IMR-90 (cell line): ENCODE results near the gene ADCY2. TPM values are rescaled to one million over a fixed set of nuclear protein-coding genes. Genes with fewer than 3 reads are reported as not detected.

ENCODE experiments used
- ATAC-seq: fragments of 200-7000 bp; cut with Tn5 transposase; 2 replicates; pipeline ENCODE4 v1.9.1; 2020; ENCODE audit warnings: low read depth, mild to moderate bottlenecking, moderate library complexity
- BruUV-seq: library from RNA; stranded (reverse); fragments of 400-500 nt; replicated peaks from 2 replicates; lab custom pipeline; 2021; lab: Mats Ljungman, UMichigan
- CTCF ChIA-PET: fragments of 300-600 bp; formaldehyde crosslinking; extraction: SDS; loops from one replicate; lab custom pipeline; 2021; ENCODE audit warnings: antibody characterized with exemption; lab: Yijun Ruan, JAX
- POLR2A ChIA-PET: fragments of 300-600 bp; sonication (Branson Sonifier 250); formaldehyde crosslinking; loops from one replicate; lab custom pipeline; 2022; ENCODE audit warnings: antibody characterized with exemption; ENCODE audit not compliant: unreplicated experiment; lab: Charles Lee
- DNase-seq: peaks from one replicate; pipeline ENCODE4 v3.0.0; 2013
- H2AFZ ChIP-seq: replicated peaks from 2 replicates; pipeline ENCODE3; 2013; ENCODE audit warnings: low read length, mild to moderate bottlenecking; ENCODE audit not compliant: poor library complexity
- H2AK5ac ChIP-seq: 2 replicates; pipeline ENCODE4 v1.6.1; 2013; ENCODE audit warnings: low read depth, low read length, inconsistent platforms
- H2AK9ac ChIP-seq: replicated peaks from 2 replicates; pipeline ENCODE3; 2013; ENCODE audit warnings: mild to moderate bottlenecking, low read depth, low read length, moderate library complexity; ENCODE audit not compliant: poor library complexity
- H2BK120ac ChIP-seq: 2 replicates; pipeline ENCODE4 v1.6.1; 2013; ENCODE audit warnings: low read depth, low read length, inconsistent platforms
- H2BK15ac ChIP-seq: 3 replicates; pipeline ENCODE4 v1.6.1; 2013; ENCODE audit warnings: low read depth, low read length, inconsistent platforms
- H2BK20ac ChIP-seq: 2 replicates; pipeline ENCODE4 v1.6.1; 2013; ENCODE audit warnings: low read depth, mild to moderate bottlenecking, inconsistent platforms, low read length, moderate library complexity
- H2BK5ac ChIP-seq: 2 replicates; pipeline ENCODE4 v1.6.1; 2013; ENCODE audit warnings: mild to moderate bottlenecking, low read depth, low read length, inconsistent platforms; ENCODE audit not compliant: poor library complexity, severe bottlenecking
- H3K14ac ChIP-seq: replicated peaks from 2 replicates; pipeline ENCODE4 v1.6.1; 2013; ENCODE audit warnings: low read depth, low read length, inconsistent platforms
- H3K18ac ChIP-seq: 2 replicates; pipeline ENCODE4 v1.6.1; 2013; ENCODE audit warnings: low read depth, low read length, control low read depth
- H3K23ac ChIP-seq: 2 replicates; pipeline ENCODE4 v1.6.1; 2013; ENCODE audit warnings: low read depth, low read length, inconsistent platforms
- H3K27ac ChIP-seq: 2 replicates; pipeline ENCODE4 v1.5.1; 2013; ENCODE audit warnings: mild to moderate bottlenecking, control low read depth, low read length; ENCODE audit not compliant: insufficient read depth
- H3K27me3 ChIP-seq: 2 replicates; pipeline ENCODE4 v1.6.1; 2013; ENCODE audit warnings: low read length; ENCODE audit not compliant: control insufficient read depth, insufficient read depth
- H3K36me3 ChIP-seq: 2 replicates; pipeline ENCODE4 v1.6.1; 2013; ENCODE audit warnings: low read length, mixed read lengths; ENCODE audit not compliant: control insufficient read depth, insufficient read depth
- H3K4ac ChIP-seq: 2 replicates; pipeline ENCODE4 v1.6.1; 2013; ENCODE audit warnings: low read depth, low read length, inconsistent platforms
- H3K4me1 ChIP-seq: 2 replicates; pipeline ENCODE4 v1.6.1; 2013; ENCODE audit warnings: low read length, mixed read lengths; ENCODE audit not compliant: control insufficient read depth, insufficient read depth
- H3K4me2 ChIP-seq: 2 replicates; pipeline ENCODE4 v1.6.1; 2013; ENCODE audit warnings: low read depth, mild to moderate bottlenecking, control low read depth, low read length, moderate library complexity
- H3K4me3 ChIP-seq: 2 replicates; pipeline ENCODE4 v1.5.1; 2013; ENCODE audit warnings: low read depth, mild to moderate bottlenecking, control low read depth, low read length, moderate library complexity; ENCODE audit not compliant: insufficient read depth
- H3K56ac ChIP-seq: 2 replicates; pipeline ENCODE4 v1.6.1; 2013; ENCODE audit warnings: low read length, inconsistent platforms; ENCODE audit not compliant: insufficient read depth; ENCODE audit errors: extremely low read depth
- H3K79me1 ChIP-seq, 2 experiments: 2 replicates each; pipeline ENCODE4 v1.6.1; 2013; ENCODE audit warnings: low read length in 2 of 2, inconsistent platforms in 1 of 2, low read depth in 1 of 2
- H3K9ac ChIP-seq: 2 replicates; pipeline ENCODE4 v1.6.1; 2013; ENCODE audit warnings: low read depth, low read length, control low read depth
- H3K9me1 ChIP-seq: 2 replicates; pipeline ENCODE4 v1.6.1; 2013; ENCODE audit warnings: low read length, inconsistent platforms; ENCODE audit not compliant: insufficient read depth
- H3K9me3 ChIP-seq: 2 replicates; pipeline ENCODE4 v1.6.1; 2013; ENCODE audit warnings: low read length; ENCODE audit not compliant: control insufficient read depth, insufficient read depth
- H4K20me1 ChIP-seq: 2 replicates; pipeline ENCODE4 v1.6.1; 2013; ENCODE audit warnings: low read length, inconsistent platforms; ENCODE audit not compliant: insufficient read depth
- H4K5ac ChIP-seq: 2 replicates; pipeline ENCODE4 v1.6.1; 2013; ENCODE audit warnings: mild to moderate bottlenecking, low read depth, low read length, control low read depth
- H4K8ac ChIP-seq, 2 experiments: 2 replicates each; pipeline ENCODE4 v1.6.1; 2013; ENCODE audit warnings: low read depth in 2 of 2, low read length in 2 of 2, control low read depth in 1 of 2, inconsistent platforms in 1 of 2
- H4K91ac ChIP-seq: 2 replicates; pipeline ENCODE4 v1.6.1; 2013; ENCODE audit warnings: low read depth, low read length, inconsistent platforms; ENCODE audit not compliant: insufficient read depth
- BHLHE40 ChIP-seq: fragments of 150-350 bp; IDR thresholded peaks from 2 replicates; pipeline ENCODE4 v1.6.1; 2016; ENCODE audit warnings: mild to moderate bottlenecking, low read depth, low read length
- CHD1 ChIP-seq: IDR thresholded peaks from 2 replicates; pipeline ENCODE4 v1.6.1; 2012; ENCODE audit warnings: low read depth, low read length, improper control_type of control experiment
- FOS ChIP-seq: fragments of 150-350 bp; IDR thresholded peaks from 2 replicates; pipeline ENCODE4 v1.6.1; 2016; ENCODE audit warnings: low read depth, low read length
- MAFK ChIP-seq: IDR thresholded peaks from 2 replicates; pipeline ENCODE4 v1.6.1; 2012; ENCODE audit warnings: low read depth, low read length, improper control_type of control experiment
- MXI1 ChIP-seq: IDR thresholded peaks from 2 replicates; pipeline ENCODE4 v1.6.1; 2012; ENCODE audit warnings: low read depth, mild to moderate bottlenecking, low read length, moderate library complexity, borderline replicate concordance
- NFE2L2 ChIP-seq: fragments of 150-350 bp; IDR thresholded peaks from 2 replicates; pipeline ENCODE4 v1.6.1; 2016; ENCODE audit warnings: low read depth, mild to moderate bottlenecking, low read length
- POLR2A ChIP-seq: IDR thresholded peaks from 2 replicates; pipeline ENCODE4 v1.6.1; 2012; ENCODE audit warnings: mild to moderate bottlenecking, low read depth, low read length
- RCOR1 ChIP-seq: IDR thresholded peaks from 2 replicates; pipeline ENCODE4 v1.6.1; 2012; ENCODE audit warnings: mild to moderate bottlenecking, low read length, improper control_type of control experiment; ENCODE audit not compliant: insufficient replicate concordance
- RFX5 ChIP-seq: IDR thresholded peaks from 2 replicates; pipeline ENCODE4 v1.8.0; 2012; ENCODE audit warnings: low read depth, mild to moderate bottlenecking, low read length, moderate library complexity
- SMC3 ChIP-seq: fragments of 150-350 bp; IDR thresholded peaks from 2 replicates; pipeline ENCODE4 v1.6.1; 2016; ENCODE audit warnings: low read depth, mild to moderate bottlenecking, antibody characterized with exemption, low read length, moderate library complexity
- USF2 ChIP-seq: fragments of 150-350 bp; IDR thresholded peaks from 2 replicates; pipeline ENCODE4 v1.6.1; 2017; ENCODE audit warnings: mild to moderate bottlenecking, antibody characterized with exemption, low read length, low read depth
- WGBS, 2 experiments: methylation state at CpG; one replicate each; pipeline versions ENCODE4 v1.1.5 to v1.1.7; 2013; ENCODE audit warnings: missing lambda C conversion rate in 2 of 2; ENCODE audit not compliant: insufficient read length in 1 of 2; ENCODE audit errors: extremely low coverage in 2 of 2; 5-methylcytosine and 5-hydroxymethylcytosine counted together
- dilution Hi-C: fragments of 300-500 bp; cut with HindIII; formaldehyde crosslinking; loops from one replicate; pipeline ENCODE4 v1.14.3; 2018; ENCODE audit warnings: low sequenced_read_pairs; ENCODE audit not compliant: unreplicated experiment
- in situ Hi-C: fragments of 300-500 bp; cut with MboI; formaldehyde crosslinking; loops from 3 replicates; pipeline ENCODE4 v1.14.3; 2019; ENCODE audit warnings: low sequenced_read_pairs, inconsistent platforms, mixed read lengths
- intact Hi-C: fragments of 100-400 bp; cut with micrococcal nuclease; formaldehyde crosslinking; loops from 2 replicates; pipeline ENCODE4 v1.10.0; 2022
- polyA plus RNA-seq, 3 experiments: library from polyadenylated mRNA; depleted of rRNA; stranded (reverse); fragments of >200 nt; gene quantifications; 2 replicates each; pipeline ENCODE4 v1.2.3, GENCODE V29; 2012; ENCODE audit warnings: low replicate concordance in 1 of 3
- total RNA-seq: library from RNA; depleted of rRNA; stranded (reverse); fragments of >200 nt; gene quantifications from 2 replicates; pipeline ENCODE4 v1.2.3, GENCODE V29; 2012

The ADCY2 gene
- total and polyA plus RNA-seq, 2 of the 4 experiments (the other 2 are of a cell fraction), result not detected

DNA sequence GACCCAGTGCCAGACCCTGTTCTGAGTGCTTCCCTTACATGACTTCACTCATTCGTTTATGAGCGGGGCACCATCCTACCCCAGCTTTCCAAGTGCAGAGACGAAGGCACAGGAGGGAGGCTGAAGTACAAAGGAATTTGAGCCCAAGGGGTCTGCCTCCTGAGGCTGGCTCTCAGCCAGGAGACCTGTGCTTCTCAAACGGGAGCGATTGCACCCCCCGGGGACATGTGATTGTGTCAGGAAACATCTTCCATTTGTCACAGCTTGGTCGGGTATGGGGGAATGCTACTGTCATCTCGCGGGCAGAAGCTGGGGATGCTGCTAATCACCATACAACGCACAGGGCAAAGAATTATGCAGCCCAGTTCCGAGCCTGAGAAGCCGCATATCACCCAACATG lies 23.9 kb downstream of the ADCY2 start:
- no TSS peak for BruUV-seq
- Histone ChIP-seq H2BK20ac (no peak overlapping the region), H3K14ac (no peak overlapping the region), H3K9ac (no peak overlapping the region), H4K91ac (no peak overlapping the region), H3K4me2 (no peak overlapping the region), H3K27me3 (no peaks in the 10 kb centered on the region), H3K4ac (no peak overlapping the region), H3K56ac (no peak overlapping the region), H4K20me1 (no peaks in the 10 kb centered on the region), H3K79me1 (no peaks in the 10 kb centered on the region), H3K9me3 (peaks cover 29% of the 10 kb centered on the region), H2BK5ac (no peak overlapping the region), H2AK5ac (no peak overlapping the region), H3K27ac (no peak overlapping the region), H2AK9ac (no peak overlapping the region), H3K9me1 (no peaks in the 10 kb centered on the region), H3K23ac (no peak overlapping the region), H3K18ac (no peak overlapping the region), H4K5ac (no peak overlapping the region), H2AFZ (no peak overlapping the region), H3K4me3 (no peak overlapping the region), H2BK15ac (no peak overlapping the region), H3K36me3 (no peaks in the 10 kb centered on the region), H3K4me1 (no peaks in the 10 kb centered on the region), H4K8ac (no peak overlapping the region), H2BK120ac (no peak overlapping the region)
- dilution Hi-C loops (no loop called here), intact Hi-C loops (no loop called here), in situ Hi-C loops (no loop called here)
- CTCF ChIA-PET, result no interaction called here
- WGBS, 2 experiments, result no CpG with 5 or more reads among the region's 12 CpGs
- TF ChIP-seq CHD1 (no peak), BHLHE40 (no peak), USF2 (no peak), POLR2A (no peak), NFE2L2 (no peak), MXI1 (no peak), RFX5 (no peak), SMC3 (no peak), RCOR1 (no peak), MAFK (no peak), FOS (no peak)
- ATAC-seq, result no peak
- DNase-seq, result no peak
- POLR2A ChIA-PET, result no interaction called here
